Transverse colon (tissue), 4 donors: ENCODE results near the gene SPTLC3.

Source experiments
- EP300 ChIP-seq: sonication (generic); formaldehyde crosslinking; IDR thresholded peaks from one replicate; pipeline ENCODE4 v1.6.1; 2017; ENCODE audit warnings: antibody characterized with exemption, low read depth
- POLR2A ChIP-seq: fragments of 450-650 bp; IDR thresholded peaks from one replicate; pipeline ENCODE4 v1.6.1; 2016; ENCODE audit warnings: antibody characterized with exemption, mild to moderate bottlenecking, moderate library complexity
- POLR2AphosphoS5 ChIP-seq, 3 donors: sonication (generic); formaldehyde crosslinking; IDR thresholded peaks; one replicate each; pipeline ENCODE4 v1.6.1; 2016; ENCODE audit warnings: antibody characterized with exemption in 3 of 3
- TF ChIP-seq, protein P1 (sequence below), 5 experiments: fragments of 200-600 bp in 3 of 5; fragments of 450-650 bp in 2 of 5; sonication (generic) in 3 of 5; IDR thresholded peaks; 1 replicate in 2 of 5; 2 replicates in 3 of 5; pipeline ENCODE4 v1.5.1; 2016 to 2017; ENCODE audit warnings: antibody characterized with exemption in 5 of 5, inconsistent platforms in 3 of 5, mild to moderate bottlenecking in 2 of 5, moderate library complexity in 1 of 5

DNA sequence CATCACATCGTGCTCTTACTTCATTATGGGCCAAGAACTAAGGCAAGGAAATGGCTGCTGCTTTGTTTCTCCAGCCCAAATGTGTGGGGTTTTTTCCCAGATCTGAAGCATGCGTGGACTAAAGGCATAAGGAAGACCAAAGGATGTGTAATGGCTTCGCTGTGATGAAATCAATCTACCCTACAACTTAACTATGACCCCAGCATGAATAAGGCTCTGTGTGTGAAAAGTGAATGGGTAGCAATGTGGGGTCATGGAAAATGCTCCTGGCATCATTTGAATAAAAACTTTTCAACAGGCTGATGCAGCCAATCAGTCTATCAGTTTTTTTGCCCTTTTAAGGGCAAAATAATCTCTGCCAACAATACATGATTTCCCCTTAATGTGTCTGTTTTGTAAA, 162.0 kb downstream of the SPTLC3 start:
- TF ChIP-seq, protein P1, sequence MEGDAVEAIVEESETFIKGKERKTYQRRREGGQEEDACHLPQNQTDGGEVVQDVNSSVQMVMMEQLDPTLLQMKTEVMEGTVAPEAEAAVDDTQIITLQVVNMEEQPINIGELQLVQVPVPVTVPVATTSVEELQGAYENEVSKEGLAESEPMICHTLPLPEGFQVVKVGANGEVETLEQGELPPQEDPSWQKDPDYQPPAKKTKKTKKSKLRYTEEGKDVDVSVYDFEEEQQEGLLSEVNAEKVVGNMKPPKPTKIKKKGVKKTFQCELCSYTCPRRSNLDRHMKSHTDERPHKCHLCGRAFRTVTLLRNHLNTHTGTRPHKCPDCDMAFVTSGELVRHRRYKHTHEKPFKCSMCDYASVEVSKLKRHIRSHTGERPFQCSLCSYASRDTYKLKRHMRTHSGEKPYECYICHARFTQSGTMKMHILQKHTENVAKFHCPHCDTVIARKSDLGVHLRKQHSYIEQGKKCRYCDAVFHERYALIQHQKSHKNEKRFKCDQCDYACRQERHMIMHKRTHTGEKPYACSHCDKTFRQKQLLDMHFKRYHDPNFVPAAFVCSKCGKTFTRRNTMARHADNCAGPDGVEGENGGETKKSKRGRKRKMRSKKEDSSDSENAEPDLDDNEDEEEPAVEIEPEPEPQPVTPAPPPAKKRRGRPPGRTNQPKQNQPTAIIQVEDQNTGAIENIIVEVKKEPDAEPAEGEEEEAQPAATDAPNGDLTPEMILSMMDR (IDR thresholded peaks at IDR 0.05) = no peak
- no peak for TF ChIP-seq POLR2A
- TF ChIP-seq POLR2AphosphoS5 (IDR thresholded peaks at IDR 0.05) = no peak
- no peak for TF ChIP-seq EP300
